ENCODE data around the gene PPP6R2. TPM values are rescaled to one million over a fixed set of nuclear protein-coding genes. Genes with fewer than 3 reads are reported as not detected.

Gene PPP6R2
- total and polyA plus RNA-seq, 2 of the 8 experiments (the other 6 are each of a cell fraction or from before 2014, with no cell fraction given), result 25.0 to 32.2 TPM

- Histone ChIP-seq H3K4ac (replicated peaks; ENCODE audit: insufficient read length, low read depth, low read length) (no peak overlapping the region), H3K4me3 (ENCODE audit: extremely low read depth in 1 of 4, insufficient read depth in 2 of 4, low read depth in 3 of 4, low read length in 4 of 4) (no peak overlapping the region), H3K4me1 (replicated peaks in 1 of 4; ENCODE audit: control insufficient read depth in 3 of 4, insufficient read depth in 4 of 4, low read length in 3 of 4) (no peaks in the 10 kb centered on the region), H3K9me3 (ENCODE audit: insufficient read depth in 2 of 2, low read depth in 1 of 2, low read length in 1 of 2) (no peaks in the 10 kb centered on the region), H2AFZ (ENCODE audit: low read length) (no peak overlapping the region), H4K5ac (ENCODE audit: insufficient read length, low read depth, low read length) (no peak overlapping the region), H3K27ac (ENCODE audit: low read depth, low read length) (no peak overlapping the region), H3K23me2 (ENCODE audit: low read depth, low read length) (no peaks in the 10 kb centered on the region), H2BK20ac (ENCODE audit: low read length) (no peak overlapping the region), H4K20me1 (replicated peaks in 1 of 2; ENCODE audit: control insufficient read depth in 1 of 2, insufficient read depth in 2 of 2, low read length in 2 of 2) (peaks cover 3 to 11% of the 10 kb centered on the region in 2 experiments), H3K18ac (ENCODE audit: extremely low read depth, low read length) (no peak overlapping the region), H4K8ac (ENCODE audit: extremely low read depth, insufficient read depth, low read length) (no peak overlapping the region), H3K56ac (replicated peaks; ENCODE audit: insufficient read length, low read depth, low read length) (no peak overlapping the region), H3K14ac (ENCODE audit: insufficient read length) (no peak overlapping the region), H3K9ac (replicated peaks in 1 of 4; ENCODE audit: extremely low read depth in 1 of 4, low read depth in 3 of 4, low read length in 3 of 4) (no peak overlapping the region), H3K23ac (ENCODE audit: insufficient read length) (no peak overlapping the region), H2BK120ac (replicated peaks; ENCODE audit: low read depth, low read length) (no peak overlapping the region), H3K36me3 (ENCODE audit: control insufficient read depth in 2 of 4, insufficient read depth in 4 of 4, low read length in 3 of 4) (peaks cover 14 to 52% (median 31%) of the 10 kb centered on the region in 4 experiments), H2BK15ac (ENCODE audit: low read length) (no peak overlapping the region), H4K91ac (replicated peaks; ENCODE audit: insufficient read length, low read length) (no peak overlapping the region), H3K79me2 (ENCODE audit: control insufficient read depth in 1 of 2, insufficient read depth in 2 of 2, low read length in 2 of 2) (no peaks in the 10 kb centered on the region), H3K79me1 (ENCODE audit: low read depth, low read length) (no peaks in the 10 kb centered on the region), H3K4me2 (ENCODE audit: insufficient read depth in 1 of 2, low read depth in 2 of 2, low read length in 2 of 2) (no peak overlapping the region), H3K27me3 (replicated peaks in 1 of 4; ENCODE audit: control insufficient read depth in 3 of 4, extremely low read depth in 1 of 4, insufficient read depth in 3 of 4, low read length in 3 of 4) (no peaks in the 10 kb centered on the region), H2BK5ac (ENCODE audit: low read depth, low read length) (no peak overlapping the region), H2AK5ac (ENCODE audit: low read depth, low read length) (no peak overlapping the region), H2BK12ac (ENCODE audit: low read depth, low read length) (no peak overlapping the region)
- WGBS, 2 experiments (ENCODE audit: extremely low coverage in 1 of 2, insufficient coverage in 1 of 2, insufficient read length in 1 of 2, insufficient replicate concordance in 2 of 2, low coverage in 1 of 2, low lambda C conversion rate in 2 of 2, missing lambda C conversion rate in 1 of 2), result 95% methylated on average over 33 of the region's 37 CpGs; no CpG with 5 or more reads in 1 of the 2 experiments
- DNase-seq (ENCODE audit: low read depth in 1 of 2, low spot score in 2 of 2) (no peak), FAIRE-seq (no peak)
- POLR2A ChIA-PET (ENCODE audit: partially characterized antibody), result no interaction called here
- CTCF ChIA-PET (ENCODE audit: partially characterized antibody), result interaction anchor here (1.2 to 1.3 kb wide), 3 partner anchors 13 to 36 kb away, joined by 3 to 4 read pairs (median 4); no protein-coding TSS in a partner anchor
- TF ChIP-seq SIX5 (IDR thresholded peaks at IDR 0.05; ENCODE audit: low read depth, low read length), result no peak
- TF ChIP-seq TAF7 (optimal IDR thresholded peaks at IDR 0.05; ENCODE audit: borderline replicate concordance, low read depth, low read length), result no peak
- no peak for TF ChIP-seq BACH1 (IDR thresholded peaks at IDR 0.05; ENCODE audit: low read length)
- TF ChIP-seq RAD21 (IDR thresholded peaks at IDR 0.05 in 1 of 2, conservative IDR thresholded peaks at IDR 0.05 in 1 of 2; ENCODE audit: low read depth in 2 of 2, low read length in 2 of 2), result no peak
- no peak for TF ChIP-seq KDM5A (IDR thresholded peaks at IDR 0.05; ENCODE audit: low read length)
- TF ChIP-seq POLR2AphosphoS5 (IDR thresholded peaks at IDR 0.05; ENCODE audit: low read depth, low read length), result no peak
- no peak for TF ChIP-seq FOSL1 (IDR thresholded peaks at IDR 0.05; ENCODE audit: insufficient read depth, low read depth, low read length)
- TF ChIP-seq EGR1 (IDR thresholded peaks at IDR 0.05; ENCODE audit: borderline replicate concordance, low read depth, low read length), result no peak
- TF ChIP-seq CEBPB (IDR thresholded peaks at IDR 0.05; ENCODE audit: low read depth, low read length), result no peak
- TF ChIP-seq SIN3A (conservative IDR thresholded peaks at IDR 0.05 in 1 of 2, IDR thresholded peaks at IDR 0.05 in 1 of 2; ENCODE audit: low read depth in 1 of 2, low read length in 2 of 2), result no peak
- no peak for TF ChIP-seq POU5F1 (IDR thresholded peaks at IDR 0.05; ENCODE audit: low read depth, low read length)
- no peak for TF ChIP-seq KDM1A (IDR thresholded peaks at IDR 0.05; ENCODE audit: borderline replicate concordance, low read length)
- TF ChIP-seq TEAD4 (IDR thresholded peaks at IDR 0.05; ENCODE audit: low read depth, low read length), result no peak
Measured at GRCh38 chr22:50436015-50436830, 93.1 kb downstream of the PPP6R2 start.
